Raji (cell line): Measurements from ENCODE around the gene CTSZ.

Experiments used
- POLR2A ChIP-seq: IDR thresholded peaks from 2 replicates; pipeline ENCODE4 v1.6.1; 2011; ENCODE audit warnings: low read depth, low read length, control low read depth; ENCODE audit not compliant: insufficient read depth

CTSZ gene

GRCh38 chr20:58984691-58985090, 22.4 kb downstream of the CTSZ start:
- TF ChIP-seq POLR2A, result no peak

GRCh38 chr20:58982406-58983114, 24.5 kb downstream of the CTSZ start:
- TF ChIP-seq POLR2A, result no peak

GRCh38 chr20:58981628-58982364, 25.3 kb downstream of the CTSZ start:
- TF ChIP-seq POLR2A, result no peak; the same call in 1 of the 2 replicates

- TF ChIP-seq POLR2A, result peak; percentile 79
Measured at GRCh38 chr20:58980711-58981627, 26.1 kb downstream of the CTSZ start, which contains the start of gene NELFCD. NELFCD (plus strand) TSS chr20:58981256; CDS start chr20:58981310, 54 bp downstream.

- no peak for TF ChIP-seq POLR2A
Measured at GRCh38 chr20:58978351-58979190, 28.5 kb downstream of the CTSZ start.

GRCh38 chr20:58976061-58976730, 30.9 kb downstream of the CTSZ start:
- no peak for TF ChIP-seq POLR2A

- TF ChIP-seq POLR2A, result no peak
Measured at GRCh38 chr20:58975353-58975752, 31.7 kb downstream of the CTSZ start.

GRCh38 chr20:58973866-58974265, 33.2 kb downstream of the CTSZ start:
- no peak for TF ChIP-seq POLR2A

- no peak for TF ChIP-seq POLR2A
Measured at GRCh38 chr20:58973179-58973578, 33.9 kb downstream of the CTSZ start.

GRCh38 chr20:58971429-58971828, 35.6 kb downstream of the CTSZ start:
- no peak for TF ChIP-seq POLR2A

GRCh38 chr20:58970146-58970545, 36.9 kb downstream of the CTSZ start:
- no peak for TF ChIP-seq POLR2A

- TF ChIP-seq POLR2A, result no peak
Measured at GRCh38 chr20:58969439-58969838, 37.6 kb downstream of the CTSZ start.

GRCh38 chr20:58967652-58968429, 39.2 kb downstream of the CTSZ start:
- TF ChIP-seq POLR2A, result no peak

GRCh38 chr20:58965270-58966064, 41.6 kb downstream of the CTSZ start:
- no peak for TF ChIP-seq POLR2A
